HG02938 (cell line): Measurements from ENCODE around the gene F7.
"Not testable (repeated sequence)": the region's sequence is repeated elsewhere in the genome, so short reads cannot be mapped to it uniquely, and the experiment has no call there.

Source experiments
- ATAC-seq: cut with Tn5 transposase; IDR thresholded peaks from one replicate; pipeline ENCODE4 v1.9.1; 2021; ENCODE audit warnings: mild to moderate bottlenecking, moderate library complexity; ENCODE audit not compliant: unreplicated experiment

Gene F7

GRCh38 chr13:113070855-113071254 lies 34.7 kb upstream of the F7 start:
- ATAC-seq = no peak

DNA sequence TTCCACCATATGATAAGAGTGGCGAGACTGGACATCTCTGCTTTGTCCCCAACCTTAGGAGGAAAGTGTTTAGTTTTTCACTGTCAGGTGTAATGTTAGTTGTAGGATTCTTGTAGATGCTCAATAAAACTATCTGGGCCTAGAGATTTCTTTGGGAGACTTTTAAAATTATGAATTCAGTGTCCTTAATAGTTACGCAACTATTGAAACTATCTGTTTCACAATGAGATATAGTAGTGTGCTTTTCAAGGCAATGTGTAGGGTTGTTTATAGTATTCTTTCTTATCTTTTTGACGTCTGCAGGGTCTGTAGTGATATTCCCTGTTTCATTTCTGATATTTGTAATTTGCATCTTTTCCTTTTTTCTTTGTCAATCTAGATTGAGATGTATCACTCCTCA lies 33.2 kb upstream of the F7 start:
- no peak for ATAC-seq

GRCh38 chr13:113073942-113074341 lies 31.6 kb upstream of the F7 start:
- no peak for ATAC-seq

GRCh38 chr13:113074401-113074800 lies 31.2 kb upstream of the F7 start:
- ATAC-seq = no peak

GRCh38 chr13:113074876-113075275 lies 30.7 kb upstream of the F7 start:
- ATAC-seq = no peak

DNA sequence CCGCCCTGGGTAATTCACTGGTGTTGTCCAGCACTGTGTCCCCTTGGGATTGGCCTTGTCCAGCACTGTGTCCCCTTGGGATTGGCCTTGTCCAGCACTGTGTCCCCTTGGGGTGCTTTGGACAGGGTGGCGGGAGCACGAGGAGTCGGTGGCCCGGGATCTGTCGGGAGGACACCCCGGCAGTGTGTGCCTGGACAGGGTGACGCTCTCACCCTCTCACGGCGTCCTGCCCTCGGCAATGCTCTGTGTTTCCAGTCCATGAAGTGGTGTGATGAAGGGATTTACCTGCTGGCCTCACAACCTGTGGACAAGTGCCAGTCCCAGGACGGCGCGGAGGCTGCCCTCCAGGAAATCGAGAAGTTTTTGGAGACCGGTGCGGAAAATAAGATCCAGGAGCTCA lies 29.9 kb upstream of the F7 start:
- no peak for ATAC-seq

GRCh38 chr13:113076681-113077401 lies 28.8 kb upstream of the F7 start:
- no peak for ATAC-seq

DNA sequence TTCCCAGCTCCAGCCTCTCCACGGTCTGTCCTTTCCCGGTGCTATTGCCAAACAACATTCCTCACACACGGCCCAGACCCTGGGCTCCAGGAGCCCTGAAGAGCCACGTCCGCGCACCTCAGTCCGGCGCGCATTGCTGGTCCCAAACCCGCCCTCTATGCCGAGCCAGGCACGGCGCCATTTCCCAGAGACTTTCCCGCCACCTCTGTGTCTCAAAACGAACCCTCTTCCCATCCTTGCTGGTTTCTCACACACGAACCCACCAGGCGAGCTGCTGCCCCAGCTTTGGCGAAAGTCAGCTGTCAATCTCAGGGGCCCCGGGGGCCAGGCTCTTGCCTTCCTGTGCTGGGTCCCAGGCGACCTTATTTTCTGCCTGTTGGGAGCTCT lies 28.0 kb upstream of the F7 start:
- ATAC-seq = no peak

GRCh38 chr13:113077953-113078901 lies 27.4 kb upstream of the F7 start:
- no peak for ATAC-seq

GRCh38 chr13:113078902-113079780 lies 26.4 kb upstream of the F7 start:
- no peak for ATAC-seq

- ATAC-seq = not testable (repeated sequence)
Observed at GRCh38 chr13:113079781-113080080, 25.9 kb upstream of the F7 start.

DNA sequence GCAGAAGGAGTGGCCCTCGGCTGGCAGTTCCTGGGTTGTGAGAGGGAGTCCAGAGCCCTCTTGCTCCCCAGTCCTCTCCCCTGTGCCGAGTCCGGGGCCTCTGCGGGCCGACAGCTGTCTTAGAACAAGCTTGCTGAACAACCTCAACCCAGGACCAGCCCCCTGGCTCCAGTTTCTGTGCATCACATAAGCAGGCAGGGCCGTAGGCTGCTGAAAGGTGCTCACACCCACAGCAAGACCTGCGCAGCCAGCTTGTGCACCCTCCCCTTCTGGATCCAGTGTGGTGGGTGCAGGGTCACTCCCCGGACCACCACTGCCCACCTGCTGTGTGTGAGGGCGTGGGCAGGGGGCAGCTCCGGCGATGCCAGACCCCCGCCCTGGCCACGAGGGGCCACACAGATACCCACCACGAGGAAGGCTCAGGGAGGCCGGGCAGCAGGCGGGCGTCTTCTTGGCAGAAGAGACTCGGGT lies 25.2 kb upstream of the F7 start:
- ATAC-seq = no peak

DNA sequence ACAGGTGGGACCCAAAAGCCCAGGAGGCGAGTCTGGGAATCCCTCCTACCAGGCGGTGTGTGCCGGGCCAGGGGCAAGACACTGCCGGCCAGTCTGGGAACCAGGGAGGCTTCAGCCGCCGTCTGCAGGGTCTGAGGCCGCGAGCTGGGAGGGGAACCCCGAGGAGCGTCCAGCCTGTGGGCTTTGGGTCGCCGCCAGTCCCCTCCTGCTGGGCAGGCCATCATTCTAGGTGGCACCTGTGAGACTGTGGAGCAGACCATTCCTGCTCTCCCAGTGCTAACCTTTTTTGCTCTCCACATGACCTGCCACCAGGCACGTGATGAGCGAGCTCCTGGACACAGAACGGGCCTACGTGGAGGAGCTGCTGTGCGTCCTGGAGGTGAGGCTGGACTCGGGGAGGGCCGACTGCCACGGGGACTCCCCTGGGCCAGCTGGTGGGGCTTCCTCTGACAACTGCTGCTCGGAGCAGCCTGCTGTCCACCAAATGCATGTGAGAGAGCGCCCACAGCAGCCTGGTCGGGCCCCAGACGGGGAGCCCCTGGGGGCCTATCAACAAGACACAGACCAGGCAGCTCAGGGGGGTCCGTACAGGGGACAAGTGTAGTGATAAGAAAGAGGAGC lies 24.6 kb upstream of the F7 start:
- ATAC-seq = no peak

DNA sequence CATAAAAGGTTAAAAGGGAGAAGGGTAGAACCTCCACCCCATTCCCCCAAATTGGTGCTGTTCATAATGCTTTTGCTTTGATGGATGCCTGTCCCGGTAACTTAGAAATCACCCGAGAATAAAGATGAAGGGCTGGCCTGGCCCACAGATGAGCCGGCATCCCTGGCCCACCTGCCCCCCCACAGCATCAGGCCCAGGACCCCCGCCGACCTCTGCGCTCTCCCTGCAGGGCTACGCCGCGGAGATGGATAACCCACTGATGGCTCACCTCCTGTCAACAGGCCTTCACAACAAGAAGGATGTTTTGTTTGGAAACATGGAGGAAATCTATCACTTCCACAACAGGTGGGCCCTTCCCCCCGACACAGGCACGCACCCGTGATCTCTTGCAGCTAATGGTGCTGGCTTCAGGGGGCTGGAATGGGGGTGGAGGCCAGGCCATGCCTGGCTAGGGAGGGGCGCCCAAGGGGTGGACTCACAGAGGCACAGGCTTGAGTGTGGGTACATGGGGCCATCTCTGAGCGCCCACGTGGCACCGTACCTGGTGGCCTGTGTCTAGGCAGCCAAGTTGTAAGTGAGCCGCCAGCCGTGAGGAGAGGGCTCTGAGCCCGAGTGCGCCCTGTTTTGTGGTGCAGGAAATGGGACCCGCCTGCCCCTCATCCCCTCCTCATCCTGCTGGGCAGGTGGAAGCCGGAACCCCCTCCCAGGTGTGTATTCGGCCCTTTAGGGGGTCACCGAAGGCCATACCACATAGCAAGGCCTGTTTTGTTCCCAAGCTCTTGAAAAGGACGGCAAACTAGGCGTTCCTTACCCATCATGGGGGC lies 23.2 kb upstream of the F7 start:
- ATAC-seq = no peak

- no peak for ATAC-seq
Observed at GRCh38 chr13:113083022-113083373, 22.6 kb upstream of the F7 start.

GRCh38 chr13:113083402-113084061 lies 22.1 kb upstream of the F7 start:
- no peak for ATAC-seq

DNA sequence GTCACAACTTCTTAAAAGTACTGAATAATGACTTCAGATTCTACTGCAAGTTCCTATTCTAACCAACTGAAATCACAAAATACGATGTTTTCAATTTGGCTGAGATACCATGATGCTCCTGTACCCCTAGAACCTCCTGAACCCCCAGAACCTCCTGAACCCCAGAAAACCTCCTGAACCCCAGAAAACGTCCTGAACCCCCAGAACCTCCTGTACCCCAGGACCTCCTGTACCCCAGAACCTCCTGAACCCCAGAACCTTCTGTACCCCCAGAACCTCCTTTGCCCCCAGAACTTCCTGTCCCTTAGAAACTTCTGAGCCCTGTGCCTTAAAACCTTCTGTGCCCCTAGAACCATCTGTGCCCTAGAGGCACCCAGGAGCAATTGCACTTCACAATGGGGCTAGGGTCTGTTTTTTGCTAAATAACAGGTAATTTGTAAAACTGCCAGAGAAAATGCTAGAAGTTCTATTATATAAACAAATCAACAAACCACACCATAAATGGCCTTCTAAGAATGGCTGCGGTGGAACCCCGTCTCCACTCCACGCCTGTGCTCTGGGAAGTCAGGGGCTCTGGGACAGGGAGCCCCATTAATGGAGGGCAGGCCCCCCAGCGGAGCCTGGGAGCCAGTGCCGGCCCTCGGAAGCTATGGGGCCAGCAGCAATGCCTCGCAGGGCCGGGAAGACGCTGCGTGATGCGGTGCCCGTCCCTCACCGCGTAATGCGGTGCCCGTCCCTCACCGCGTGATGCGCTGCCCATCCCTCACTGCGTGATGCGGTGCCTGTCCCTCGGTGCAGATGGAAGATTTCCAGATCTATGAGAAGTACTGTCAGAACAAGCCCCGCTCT lies 21.3 kb upstream of the F7 start:
- no peak for ATAC-seq

- no peak for ATAC-seq
Observed at GRCh38 chr13:113084943-113085540, 20.5 kb upstream of the F7 start.
